Measurements from ENCODE around the gene PKP4.

DNA sequence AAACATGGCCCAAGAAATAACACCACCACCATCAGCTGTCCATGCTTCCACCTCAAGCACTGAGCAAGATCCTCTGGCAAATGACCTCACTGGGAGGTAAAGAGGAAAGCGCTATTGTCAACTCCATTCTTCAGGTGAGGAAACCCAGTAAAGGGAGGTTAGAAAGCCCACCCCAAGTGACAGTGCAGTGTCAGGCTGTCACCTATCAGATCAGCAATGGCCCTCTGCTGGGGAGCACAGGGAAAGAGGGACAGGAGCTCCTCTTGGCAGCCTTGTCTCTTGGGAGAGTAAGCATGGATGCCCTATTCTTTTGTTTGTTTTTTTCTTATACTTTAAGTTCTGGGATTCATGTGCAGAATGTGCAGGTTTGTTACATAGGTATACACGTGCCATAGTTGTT, 234.1 kb downstream of the PKP4 start:
- TF ChIP-seq, protein P1, sequence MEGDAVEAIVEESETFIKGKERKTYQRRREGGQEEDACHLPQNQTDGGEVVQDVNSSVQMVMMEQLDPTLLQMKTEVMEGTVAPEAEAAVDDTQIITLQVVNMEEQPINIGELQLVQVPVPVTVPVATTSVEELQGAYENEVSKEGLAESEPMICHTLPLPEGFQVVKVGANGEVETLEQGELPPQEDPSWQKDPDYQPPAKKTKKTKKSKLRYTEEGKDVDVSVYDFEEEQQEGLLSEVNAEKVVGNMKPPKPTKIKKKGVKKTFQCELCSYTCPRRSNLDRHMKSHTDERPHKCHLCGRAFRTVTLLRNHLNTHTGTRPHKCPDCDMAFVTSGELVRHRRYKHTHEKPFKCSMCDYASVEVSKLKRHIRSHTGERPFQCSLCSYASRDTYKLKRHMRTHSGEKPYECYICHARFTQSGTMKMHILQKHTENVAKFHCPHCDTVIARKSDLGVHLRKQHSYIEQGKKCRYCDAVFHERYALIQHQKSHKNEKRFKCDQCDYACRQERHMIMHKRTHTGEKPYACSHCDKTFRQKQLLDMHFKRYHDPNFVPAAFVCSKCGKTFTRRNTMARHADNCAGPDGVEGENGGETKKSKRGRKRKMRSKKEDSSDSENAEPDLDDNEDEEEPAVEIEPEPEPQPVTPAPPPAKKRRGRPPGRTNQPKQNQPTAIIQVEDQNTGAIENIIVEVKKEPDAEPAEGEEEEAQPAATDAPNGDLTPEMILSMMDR (IDR thresholded peaks at IDR 0.05; ENCODE audit: low read length) = no peak
- TF ChIP-seq EZH2 (IDR thresholded peaks at IDR 0.05; ENCODE audit: borderline replicate concordance, low read length) = no peak
